COLO668 (cell line): Measurements from ENCODE around the gene RTEL1.
A peak's percentile ranks its signal among the peaks of the same experiment; 100 is the strongest.
"Not testable (repeated sequence)": the region's sequence is repeated elsewhere in the genome, so short reads cannot be mapped to it uniquely, and the experiment has no call there.

Source experiments
- DNase-seq: peaks from one replicate; lab custom pipeline; 2025; ENCODE audit not compliant: unreplicated experiment; lab: John Stamatoyannopoulos, UW

The RTEL1 gene

DNA sequence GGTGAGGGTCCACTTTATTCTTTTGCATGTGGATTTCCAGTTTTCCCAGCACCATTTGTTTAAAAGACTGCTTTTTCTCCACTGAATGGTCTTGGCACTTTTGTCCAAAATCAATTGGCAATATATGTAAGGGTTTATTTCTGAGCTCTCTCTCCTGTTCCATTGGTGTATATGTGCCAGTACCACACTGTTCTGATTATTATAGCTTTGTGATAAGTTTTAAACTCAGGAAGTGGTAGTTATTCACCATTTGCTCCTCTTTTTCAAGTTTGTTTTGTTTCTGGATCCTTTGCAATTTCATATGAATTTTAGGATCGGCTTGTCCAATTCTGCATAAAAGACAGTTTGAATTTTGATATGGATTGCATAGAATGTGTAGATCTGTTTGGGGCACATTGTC, 54.1 kb downstream of the RTEL1 start:
- no peak for DNase-seq

DNA sequence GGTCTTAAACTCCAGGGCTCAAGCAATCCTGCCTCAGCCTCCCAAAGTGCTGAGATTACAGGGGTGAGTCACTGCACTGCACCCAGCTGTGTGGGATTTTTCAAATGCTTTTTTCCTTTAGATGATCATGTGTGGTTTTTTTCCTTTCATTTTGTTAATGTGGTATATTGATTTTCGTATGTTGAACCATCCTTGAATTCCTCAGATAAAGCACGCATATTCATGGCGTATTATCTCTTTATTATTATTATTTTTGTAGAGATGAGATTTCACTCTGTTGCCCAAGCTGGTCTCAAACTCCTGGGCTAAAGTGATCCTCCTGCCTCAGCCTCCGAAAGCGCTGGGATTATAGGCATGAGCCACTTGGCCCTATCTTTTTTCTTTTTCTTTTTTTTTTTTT, 56.7 kb downstream of the RTEL1 start:
- no peak for DNase-seq

GRCh38 chr20:63718996-63719395, 60.9 kb downstream of the RTEL1 start:
- no peak for DNase-seq

DNA sequence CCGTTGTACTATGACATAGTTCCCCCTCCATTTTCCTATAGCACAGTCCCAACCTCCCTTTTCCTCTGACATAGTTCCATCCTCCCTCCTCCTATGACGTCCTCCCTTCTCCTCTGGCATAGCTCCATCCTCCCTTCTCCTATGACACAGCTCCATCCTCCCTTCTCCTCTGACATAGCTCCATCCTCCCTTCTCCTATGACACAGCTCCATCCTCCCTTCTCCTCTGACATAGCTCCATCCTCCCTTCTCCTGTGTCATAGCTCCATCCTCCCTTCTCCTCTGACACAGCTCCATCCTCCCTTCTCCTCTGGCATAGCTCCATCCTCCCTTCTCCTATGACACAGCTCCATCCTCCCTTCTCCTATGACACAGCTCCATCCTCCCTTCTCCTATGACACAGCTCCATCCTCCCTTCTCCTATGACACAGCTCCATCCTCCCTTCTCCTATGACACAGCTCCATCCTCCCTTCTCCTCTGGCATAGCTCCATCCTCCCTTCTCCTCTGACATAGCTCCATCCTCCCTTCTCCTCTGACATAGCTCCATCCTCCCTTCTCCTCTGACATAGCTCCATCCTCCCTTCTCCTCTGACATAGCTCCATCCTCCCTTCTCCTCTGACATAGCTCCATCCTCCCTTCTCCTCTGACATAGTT, 65.0 kb downstream of the RTEL1 start:
- DNase-seq: not testable (repeated sequence)

- DNase-seq: not testable (repeated sequence)
Observed at GRCh38 chr20:63730189-63730733, 72.1 kb downstream of the RTEL1 start.

- no peak for DNase-seq
Observed at GRCh38 chr20:63731410-63731809, 73.3 kb downstream of the RTEL1 start.

- no peak for DNase-seq
Observed at GRCh38 chr20:63732118-63733095, 74.3 kb downstream of the RTEL1 start.

- DNase-seq: no peak
Observed at GRCh38 chr20:63733117-63733516, 75.0 kb downstream of the RTEL1 start.

GRCh38 chr20:63733579-63734081, 75.5 kb downstream of the RTEL1 start:
- no peak for DNase-seq

- no peak for DNase-seq
Observed at GRCh38 chr20:63734111-63734945, 76.2 kb downstream of the RTEL1 start.

GRCh38 chr20:63734946-63735858, 77.1 kb downstream of the RTEL1 start:
- DNase-seq: no peak

DNA sequence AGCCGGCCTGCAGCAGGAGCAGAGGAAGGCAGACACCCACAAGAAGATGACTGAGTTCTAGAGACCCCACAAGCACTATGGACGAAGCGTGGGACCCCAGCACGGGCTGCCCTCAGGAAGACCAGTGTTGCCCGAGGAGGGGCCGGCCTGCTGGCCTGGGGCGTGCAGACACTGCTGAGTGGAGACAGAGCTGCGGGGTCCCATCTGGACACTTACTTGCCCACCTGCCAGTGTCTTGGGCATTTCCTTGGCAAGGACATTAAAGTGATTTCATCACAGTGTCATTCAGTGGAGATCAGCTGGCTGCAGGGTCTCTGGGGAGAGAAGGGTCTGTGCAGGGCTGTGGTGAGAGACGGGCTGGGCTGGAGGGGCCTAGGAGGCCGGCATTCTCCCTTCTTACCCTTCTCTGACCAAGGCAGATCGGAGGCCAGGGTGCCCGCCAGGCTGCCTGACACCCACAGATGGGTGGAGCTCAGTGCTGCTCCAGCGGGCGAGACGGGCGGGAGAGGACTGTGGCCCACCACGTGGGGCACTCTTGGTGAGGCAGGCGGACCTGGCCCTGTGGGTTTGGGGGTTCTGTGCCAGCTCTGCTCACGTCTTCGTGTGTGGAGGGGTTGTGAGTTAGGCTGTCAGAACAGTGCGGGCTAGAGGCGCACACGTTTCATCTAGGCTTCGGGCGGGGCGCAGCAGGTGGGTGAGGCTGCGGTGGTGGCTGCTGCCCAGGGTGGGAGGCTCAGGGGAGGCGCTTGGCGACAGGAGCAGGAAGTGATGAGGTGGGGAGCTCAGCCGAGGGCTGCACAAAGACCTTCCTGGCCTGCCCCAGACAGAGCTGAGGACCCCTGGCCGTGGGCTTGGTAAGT, 78.0 kb downstream of the RTEL1 start, which contains the start of gene LIME1:
TSS of gene LIME1 (plus strand) at position 806 of the 860 bp plus-strand sequence. CDS start 886 bp downstream, outside the sequence.
- DNase-seq: no peak

DNA sequence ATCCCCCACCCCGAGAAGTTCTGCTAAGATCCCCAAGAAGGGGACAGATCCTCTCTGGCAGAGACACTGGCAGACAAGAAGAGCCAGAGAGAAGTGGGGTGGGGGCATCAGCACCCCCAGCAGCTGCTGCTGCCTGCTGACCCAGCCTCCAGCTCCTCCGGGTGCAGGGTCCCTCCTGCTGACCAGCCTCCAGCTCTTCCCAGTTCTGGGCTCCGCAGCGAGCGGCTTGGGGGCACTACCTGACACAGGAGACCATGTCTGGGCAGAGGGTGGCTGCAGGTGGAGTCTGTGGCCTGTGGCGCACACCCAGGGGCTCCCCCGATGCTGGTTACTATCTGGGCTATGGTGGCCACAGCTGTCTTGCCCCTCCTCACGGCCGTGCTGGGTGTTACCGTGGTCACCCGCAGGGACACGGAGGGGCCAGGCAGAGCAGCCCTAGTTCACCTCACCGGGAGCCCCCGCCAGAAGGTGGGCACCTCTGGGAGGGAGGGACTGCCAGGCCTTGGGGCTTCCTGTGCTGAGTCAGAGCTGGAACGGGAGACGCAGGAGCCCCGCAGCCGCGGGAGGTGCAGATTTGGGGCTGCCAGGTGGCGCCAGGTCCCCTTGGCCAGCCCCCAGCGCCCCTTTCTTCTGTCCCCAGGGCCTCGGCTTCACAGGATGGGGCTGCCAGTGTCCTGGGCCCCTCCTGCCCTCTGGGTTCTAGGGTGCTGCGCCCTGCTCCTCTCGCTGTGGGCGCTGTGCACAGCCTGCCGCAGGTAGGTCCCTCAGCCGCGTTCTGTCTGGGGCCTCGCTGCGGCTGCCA, 79.0 kb downstream of the RTEL1 start:
- no peak for DNase-seq

- no peak for DNase-seq
Observed at GRCh38 chr20:63737695-63737944, 79.5 kb downstream of the RTEL1 start.

DNA sequence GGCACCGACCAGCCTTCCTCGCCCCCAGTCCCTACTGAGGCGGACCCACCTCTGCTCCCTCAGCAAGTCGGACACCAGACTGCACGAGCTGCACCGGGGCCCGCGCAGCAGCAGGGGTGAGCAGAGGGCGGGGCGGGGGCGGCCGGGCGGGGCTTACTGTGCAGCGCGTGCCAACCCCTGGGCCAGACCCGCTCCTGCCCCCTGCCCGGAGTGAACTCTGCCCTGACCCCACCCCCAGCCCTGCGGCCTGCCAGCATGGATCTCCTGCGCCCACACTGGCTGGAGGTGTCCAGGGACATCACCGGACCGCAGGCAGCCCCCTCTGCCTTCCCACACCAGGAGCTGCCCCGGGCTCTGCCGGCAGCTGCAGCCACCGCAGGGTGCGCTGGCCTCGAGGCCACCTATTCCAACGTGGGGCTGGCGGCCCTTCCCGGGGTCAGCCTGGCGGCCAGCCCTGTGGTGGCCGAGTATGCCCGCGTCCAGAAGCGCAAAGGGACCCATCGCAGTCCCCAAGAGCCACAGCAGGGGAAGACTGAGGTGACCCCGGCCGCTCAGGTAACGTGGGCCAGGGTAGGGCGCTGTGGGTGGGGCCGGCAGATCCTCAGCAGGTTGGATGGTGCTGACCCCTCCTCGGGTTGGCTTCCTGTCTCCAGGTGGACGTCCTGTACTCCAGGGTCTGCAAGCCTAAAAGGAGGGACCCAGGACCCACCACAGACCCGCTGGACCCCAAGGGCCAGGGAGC, 80.0 kb downstream of the RTEL1 start:
- DNase-seq: no peak

- peak; percentile 25 for DNase-seq
Observed at GRCh38 chr20:63738687-63739129, 80.6 kb downstream of the RTEL1 start.
